Activated CD8-positive, alpha-beta memory T cell treated with anti-CD3 and anti-CD28 coated beads for 24 hours (primary cell): ENCODE data around the gene MGAT5B.
A peak's percentile ranks its signal among the peaks of the same experiment; 100 is the strongest.
"Not testable (repeated sequence)": the region's sequence is repeated elsewhere in the genome, so short reads cannot be mapped to it uniquely, and the experiment has no call there.

ENCODE experiments used
- DNase-seq: peaks from one replicate; pipeline ENCODE4 v3.0.0-alpha.2; 2020

Gene MGAT5B

GRCh38 chr17:76956846-76957540 is 88.8 kb downstream of the MGAT5B start:
- DNase-seq, result no peak

DNA sequence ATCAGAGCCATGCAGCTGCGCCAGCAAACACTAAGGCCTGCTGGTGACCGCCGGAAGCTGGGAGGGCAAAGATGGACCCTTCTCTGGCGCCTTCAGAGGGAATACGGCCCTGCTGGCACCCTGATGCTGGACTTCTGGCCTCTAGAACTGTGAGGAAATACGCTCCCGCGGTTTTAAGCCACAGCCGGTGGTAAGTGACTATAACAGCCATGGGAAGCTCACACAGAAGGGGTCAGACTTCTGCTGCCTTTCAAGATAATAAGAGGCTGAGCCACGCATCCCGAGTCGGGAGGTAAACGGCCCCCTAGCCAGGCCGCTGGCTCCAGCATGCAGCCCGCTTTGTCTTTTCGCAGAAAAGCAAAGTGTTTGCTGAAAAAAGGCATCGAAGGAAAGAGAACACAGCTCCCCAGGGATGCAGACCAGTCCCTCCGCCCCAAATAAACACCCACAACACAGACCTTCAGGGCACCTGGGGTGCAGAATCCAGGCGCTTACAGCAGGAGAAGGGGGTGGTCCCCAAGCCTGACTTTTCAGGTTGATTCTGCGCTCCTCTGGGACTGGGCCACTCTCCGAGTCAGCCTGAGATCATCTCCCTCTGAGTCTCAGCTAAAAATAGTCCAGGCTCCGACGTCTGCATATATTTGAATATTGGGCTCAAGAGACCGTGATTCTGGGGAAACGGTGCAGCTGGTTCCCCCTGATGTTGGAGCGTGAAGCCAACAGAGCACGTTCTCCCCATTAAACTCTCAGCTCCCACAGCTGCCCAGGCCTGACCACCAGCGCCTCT is 89.7 kb downstream of the MGAT5B start:
- no peak for DNase-seq

DNA sequence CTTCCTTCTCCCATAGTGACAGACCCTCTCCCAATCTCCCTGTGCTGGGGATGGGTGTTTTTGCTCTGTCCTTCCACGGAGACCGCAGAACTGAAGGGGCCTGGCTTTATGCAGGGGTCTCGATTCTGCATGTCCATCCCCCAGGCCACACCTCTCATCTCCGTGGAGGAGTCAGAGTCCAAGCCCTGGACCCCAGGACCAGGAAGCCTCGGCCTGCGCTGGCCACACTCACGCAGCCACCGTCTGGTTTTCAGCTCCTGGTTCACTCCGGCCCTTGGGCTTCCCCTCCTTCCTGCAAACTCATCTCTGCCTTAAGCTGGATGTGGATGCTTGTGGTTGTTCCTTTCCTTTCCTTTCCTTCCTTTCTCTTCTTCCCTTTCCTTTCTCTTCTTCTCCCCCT is 90.8 kb downstream of the MGAT5B start:
- no peak for DNase-seq

DNA sequence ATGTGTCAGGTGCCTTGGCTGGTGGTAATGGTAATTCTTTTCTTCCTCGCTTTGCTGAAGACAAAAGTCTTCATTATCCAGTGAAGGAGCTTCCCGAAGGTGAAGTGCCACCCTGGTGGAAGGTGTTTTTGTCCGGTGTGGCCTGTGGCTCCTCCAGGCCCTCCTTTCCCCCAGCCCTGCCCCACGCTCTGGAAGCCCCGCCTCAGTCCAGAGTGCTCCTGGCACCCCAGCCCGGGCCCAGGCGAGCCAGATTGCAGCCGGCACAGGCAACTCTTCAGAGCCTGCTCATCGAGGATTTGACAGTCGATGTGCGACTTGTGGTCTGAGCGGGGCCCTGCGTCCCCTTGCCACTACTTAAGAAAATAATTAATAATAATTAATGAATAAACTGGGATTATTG is 93.7 kb downstream of the MGAT5B start:
- DNase-seq, result no peak

DNA sequence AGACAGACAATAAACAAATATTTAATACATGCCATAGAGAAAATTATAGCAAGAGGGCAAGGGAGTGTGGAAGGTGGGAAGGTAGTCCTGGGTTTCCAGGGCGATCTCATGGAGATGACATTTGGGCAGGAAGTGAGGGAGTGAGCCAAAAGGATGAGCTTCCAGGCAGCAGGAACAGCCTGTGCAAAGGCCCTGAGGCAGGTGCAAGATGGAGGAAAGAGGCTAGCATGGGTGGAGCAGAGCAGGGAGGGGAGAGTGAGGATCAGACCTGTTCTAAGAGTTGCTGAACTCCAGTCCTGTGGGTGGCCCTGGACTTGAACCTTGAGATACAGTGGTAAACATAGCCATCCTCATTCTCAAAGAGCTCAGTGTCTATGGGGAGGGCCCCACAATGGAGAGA is 94.7 kb downstream of the MGAT5B start:
- DNase-seq, result no peak

DNA sequence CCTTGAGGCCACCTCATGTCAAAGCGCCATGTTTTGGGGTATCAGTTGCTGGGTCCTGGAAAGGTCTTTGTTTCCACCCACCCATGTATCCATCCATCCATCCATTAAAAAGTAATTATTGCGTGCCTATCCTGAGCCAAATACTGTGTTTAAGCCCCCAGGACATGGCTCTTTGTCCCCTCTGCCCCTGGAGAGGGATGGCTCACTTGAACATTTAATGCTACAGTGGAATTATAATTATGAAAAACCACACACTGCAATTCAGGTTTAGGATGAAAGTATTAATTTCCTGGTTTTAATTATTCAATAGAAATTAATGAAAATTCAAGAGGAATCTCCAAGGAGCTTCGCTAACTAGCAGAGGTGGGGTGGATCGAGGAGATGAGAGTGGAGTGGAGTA is 97.8 kb downstream of the MGAT5B start:
- DNase-seq, result no peak

DNA sequence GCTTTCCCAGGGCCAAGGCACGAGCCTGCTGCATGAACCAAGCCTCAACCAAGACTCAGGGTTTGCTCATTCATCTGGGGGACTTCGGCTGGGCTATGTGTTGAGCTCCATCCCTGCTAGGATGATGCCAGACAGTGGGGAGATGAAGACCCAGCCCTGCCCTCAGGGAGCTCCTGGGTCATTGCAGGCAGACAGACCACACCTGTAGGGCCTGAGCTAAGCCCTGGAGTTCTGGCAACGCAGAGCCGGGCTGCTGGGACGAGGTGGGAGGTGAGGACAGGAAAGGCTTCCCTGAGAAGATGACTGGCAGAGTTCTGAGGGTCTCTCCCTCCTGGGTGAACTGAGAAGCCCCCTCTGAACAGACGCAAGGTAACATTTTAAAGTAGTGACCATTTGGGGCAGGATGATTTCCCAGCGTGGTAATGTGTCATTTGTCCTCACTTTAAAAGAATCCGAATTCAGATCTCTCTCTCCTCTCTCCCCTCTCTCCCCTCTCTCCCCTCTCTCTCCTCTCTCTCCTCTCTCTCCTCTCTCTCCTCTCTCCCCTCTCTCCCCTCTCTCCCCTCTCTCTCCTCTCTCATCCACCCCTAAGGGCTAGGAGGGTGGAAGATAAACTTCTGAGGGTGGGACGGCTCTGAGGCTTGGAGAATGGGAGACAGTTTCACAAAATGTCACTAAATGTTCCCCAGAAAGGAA is 98.4 kb downstream of the MGAT5B start:
- no peak for DNase-seq

DNA sequence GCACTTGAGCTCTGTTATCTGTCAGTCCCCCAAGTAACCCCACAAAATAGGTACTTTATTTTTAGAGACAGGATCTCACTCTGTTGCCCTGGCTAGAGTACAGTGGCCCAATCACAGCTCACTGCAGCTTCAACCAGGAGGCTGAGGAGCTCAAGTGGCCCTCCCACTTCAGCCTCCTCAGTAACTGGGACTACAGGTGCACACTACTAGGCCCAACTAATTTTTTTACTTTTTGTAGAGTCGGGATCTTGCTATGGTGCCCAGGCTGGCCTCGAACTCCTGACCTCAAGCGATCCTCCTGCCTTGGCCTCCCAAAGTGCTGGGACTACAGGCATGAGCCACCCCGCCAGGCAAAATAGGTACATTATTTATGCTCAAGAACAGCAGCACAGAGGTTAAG is 99.6 kb downstream of the MGAT5B start:
- no peak for DNase-seq

- peak; percentile 75 for DNase-seq
Observed at GRCh38 chr17:76968707-76969597, 100.7 kb downstream of the MGAT5B start.

- DNase-seq, result no peak
Observed at GRCh38 chr17:76969598-76970172, 101.5 kb downstream of the MGAT5B start.

- DNase-seq, result not testable (repeated sequence)
Observed at GRCh38 chr17:76970228-76970627, 102.0 kb downstream of the MGAT5B start.

DNA sequence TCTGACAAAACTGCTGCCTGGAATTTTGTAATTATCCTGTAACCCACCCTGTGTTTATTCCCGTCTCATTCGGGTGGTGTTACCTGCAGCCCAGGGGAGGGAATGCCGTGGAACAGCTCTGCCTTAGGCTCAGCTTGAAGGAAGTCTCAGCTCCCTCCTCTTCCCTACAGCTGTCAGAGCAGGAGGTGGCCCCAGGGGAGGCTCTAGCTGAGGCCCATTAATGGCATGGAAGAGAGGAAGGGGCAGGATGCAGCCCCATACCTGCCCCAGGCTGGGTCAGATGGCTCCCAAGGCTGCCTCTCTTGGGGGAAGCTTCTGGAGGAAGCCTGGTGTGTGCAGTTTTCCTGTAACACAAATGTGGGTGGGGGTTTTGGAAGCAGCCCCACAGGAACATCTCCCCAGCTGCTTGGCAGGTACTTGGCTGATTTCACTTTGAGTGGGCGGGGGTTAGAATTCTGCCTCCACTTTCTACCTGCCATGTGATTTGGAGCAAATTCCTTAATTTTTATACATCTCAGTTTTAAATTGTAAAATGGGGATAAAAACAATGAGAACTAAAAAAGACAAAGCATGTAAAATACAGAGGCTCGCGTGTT is 103.9 kb downstream of the MGAT5B start:
- DNase-seq, result no peak

DNA sequence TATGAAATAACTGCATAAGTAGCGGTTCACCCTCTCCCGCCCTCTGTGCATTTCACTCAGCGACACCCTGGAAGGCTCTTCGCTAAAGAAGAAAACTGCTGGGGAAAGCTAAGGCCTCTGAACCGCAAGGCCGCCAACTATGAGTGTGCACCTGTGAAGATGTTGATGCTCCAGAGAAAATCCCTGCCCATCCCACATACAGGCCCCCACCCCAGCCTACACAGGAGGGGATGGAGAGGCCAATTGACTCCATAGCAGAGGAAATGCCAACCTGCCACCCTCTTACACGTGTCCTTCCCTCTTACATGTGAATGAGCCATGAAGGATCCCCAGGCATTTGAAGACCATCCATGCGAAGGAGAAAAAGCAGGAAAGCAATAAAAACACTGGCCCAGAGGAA is 104.8 kb downstream of the MGAT5B start:
- DNase-seq, result no peak

- no peak for DNase-seq
Observed at GRCh38 chr17:76974721-76975120, 106.5 kb downstream of the MGAT5B start.

DNA sequence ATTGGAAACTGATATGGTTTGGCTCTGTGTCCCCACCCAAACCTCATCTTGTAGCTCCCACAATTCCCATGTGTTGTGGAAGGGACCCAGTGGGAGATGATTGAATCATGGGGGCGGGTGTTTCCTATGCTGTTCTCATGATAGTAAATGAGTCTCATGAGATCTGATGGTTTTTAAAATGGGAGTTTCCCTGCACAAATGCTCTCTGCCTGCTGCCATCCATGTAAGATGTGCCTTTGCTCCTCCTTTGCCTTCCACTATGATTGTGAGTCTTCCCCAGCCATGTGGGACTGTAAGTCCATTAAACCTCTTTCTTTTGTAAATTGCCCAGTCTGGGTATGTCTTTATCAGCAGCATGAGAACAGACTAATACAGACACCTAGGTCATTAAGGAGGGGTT is 109.8 kb downstream of the MGAT5B start:
- not testable (repeated sequence) for DNase-seq

DNA sequence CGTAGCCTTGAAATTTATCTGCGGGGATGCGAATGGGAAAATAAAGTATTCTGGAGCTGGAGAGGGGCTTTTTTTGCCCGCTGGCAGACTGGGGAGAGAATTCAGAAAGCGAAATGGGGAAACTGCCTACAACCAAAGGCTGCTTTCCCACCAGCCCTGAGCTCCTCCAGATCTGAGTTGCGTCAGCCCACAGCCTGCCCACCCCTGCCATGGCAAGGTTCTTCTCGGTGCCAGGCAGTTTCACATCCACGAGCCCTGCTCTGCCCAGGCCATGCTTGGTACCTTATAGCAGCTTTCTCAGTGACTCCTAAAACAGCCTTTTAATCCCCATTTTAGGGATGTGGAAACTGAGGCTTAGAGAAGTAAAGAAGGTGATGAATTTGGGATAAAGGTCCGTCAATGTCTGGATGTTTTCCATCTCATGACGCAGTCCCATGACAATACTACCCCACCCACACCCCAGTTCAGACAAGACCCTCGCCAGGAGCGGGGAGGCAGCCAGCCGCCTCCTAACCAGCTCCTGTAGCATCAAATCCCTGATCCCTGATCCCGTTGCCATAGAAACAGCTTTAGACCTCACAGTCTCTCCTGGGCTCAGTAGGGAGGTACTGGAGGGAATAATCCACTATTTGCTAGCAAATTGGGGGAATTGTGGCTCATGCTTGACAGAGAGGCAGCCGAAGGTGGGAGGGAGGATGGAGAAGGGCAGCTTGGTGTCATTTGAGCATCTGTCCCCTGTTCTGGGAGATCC is 113.5 kb downstream of the MGAT5B start:
- DNase-seq, result no peak

DNA sequence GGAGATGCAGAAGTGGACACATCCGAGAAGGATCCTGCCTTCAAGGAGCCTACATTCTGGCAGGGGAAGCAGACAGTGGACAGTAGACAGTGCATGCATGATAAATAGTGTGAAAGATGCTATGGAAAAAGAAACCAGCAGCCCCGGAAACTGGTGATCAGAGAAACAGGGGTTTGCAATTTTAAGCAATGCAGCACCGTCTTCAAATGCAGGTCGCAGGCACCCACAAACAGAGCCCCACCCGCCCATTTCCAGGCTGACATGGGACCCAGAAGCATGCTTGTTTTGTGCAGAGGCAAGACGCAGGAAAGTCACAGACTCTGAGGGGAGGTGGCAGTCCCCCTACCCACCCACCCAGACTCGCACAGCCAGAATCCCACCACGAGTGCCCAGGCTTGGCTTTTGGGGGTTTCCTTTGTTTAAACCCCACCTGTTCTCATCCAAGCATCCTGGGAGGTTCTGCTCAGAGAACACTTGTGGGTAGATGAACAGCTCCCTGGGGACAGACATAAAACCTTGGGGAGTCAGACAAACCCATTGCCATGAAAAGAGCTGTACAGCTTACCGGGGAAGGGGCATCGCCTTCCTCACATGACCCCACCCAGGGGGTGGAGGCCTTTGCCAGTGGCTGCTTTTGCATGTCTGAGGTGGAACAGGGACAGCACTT is 114.3 kb downstream of the MGAT5B start:
- DNase-seq, result no peak

DNA sequence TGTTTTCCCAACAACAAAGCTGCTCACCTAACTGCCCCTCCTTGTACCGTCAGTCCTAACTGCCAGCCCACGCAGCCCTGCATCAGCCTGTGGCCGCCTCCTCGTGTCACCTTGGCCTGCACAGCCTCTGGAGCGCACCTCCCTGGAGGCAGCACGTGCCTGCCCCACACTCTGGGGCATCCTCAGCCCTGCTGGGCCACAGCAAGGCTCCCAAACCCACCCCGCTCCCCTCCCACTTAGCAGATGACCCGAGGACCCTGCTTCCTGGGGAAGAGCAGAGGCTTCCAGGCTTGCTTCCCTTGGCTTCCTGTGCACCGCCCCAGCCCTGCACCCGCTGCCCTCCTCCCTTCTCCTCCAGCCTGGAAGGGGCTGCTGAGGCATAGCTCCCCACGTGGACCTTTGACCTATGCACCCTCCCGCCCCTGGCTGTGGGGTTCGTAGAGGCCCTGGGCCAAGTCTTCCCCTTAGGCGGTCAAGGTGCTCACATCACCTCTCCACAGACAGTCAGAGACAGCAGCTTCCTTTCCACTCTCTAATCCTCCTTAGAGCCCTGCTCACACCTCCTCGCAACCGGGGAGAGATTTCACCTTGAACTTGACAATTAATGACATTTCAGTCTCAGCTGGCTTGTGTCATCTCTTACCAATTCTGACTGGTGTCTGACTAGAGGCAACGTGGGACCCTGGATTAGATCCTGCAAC is 115.0 kb downstream of the MGAT5B start:
- no peak for DNase-seq

- DNase-seq, result no peak
Observed at GRCh38 chr17:76986365-76986764, 118.2 kb downstream of the MGAT5B start.

GRCh38 chr17:76987486-76988093 is 119.4 kb downstream of the MGAT5B start:
- DNase-seq, result no peak
